Hypothalamus (tissue), 51 donors: ENCODE data around the gene FOSL2.

Experiments used
- DNase-seq, 51 donors: peaks; one replicate each; lab custom pipeline; 2025; lab: John Stamatoyannopoulos, UW

Gene FOSL2

GRCh38 chr2:28465148-28465885 is 72.7 kb downstream of the FOSL2 start:
- DNase-seq, result no peak
